ENCODE measurements around the gene SCN3B. TPM values are rescaled to one million over a fixed set of nuclear protein-coding genes. Genes with fewer than 3 reads are reported as not detected.

Gene SCN3B
- total RNA-seq, 1 experiment from 2014 or later, result 0.79 TPM

GRCh38 chr11:123653827-123654565 is 428 bp downstream of the SCN3B start:
- Mint-ChIP-seq H3K27me3 (ENCODE audit: low read depth) (peaks cover 49% of the 10 kb centered on the region), H3K27ac (no peak overlapping the region), H3K36me3 (no peaks in the 10 kb centered on the region), H3K9me3 (no peaks in the 10 kb centered on the region), H3K4me3 (peak overlapping the region; percentile 76), H3K4me1 (peaks cover 14% of the 10 kb centered on the region)
- ChIA-PET POLR2A (interaction anchor here (0.7 to 1.4 kb wide), 2 partner anchors 18 to 43 kb away, joined by 3 read pairs; no protein-coding TSS in a partner anchor), CTCF (interaction anchor here (0.6 to 3.1 kb wide), 19 partner anchors 10 to 535 kb away, joined by 3 to 42 read pairs (median 5); no protein-coding TSS in a partner anchor)
- ATAC-seq (peak; percentile 54), DNase-seq (ENCODE audit: low spot score) (peak; percentile 64)
- TF ChIP-seq, protein P1, sequence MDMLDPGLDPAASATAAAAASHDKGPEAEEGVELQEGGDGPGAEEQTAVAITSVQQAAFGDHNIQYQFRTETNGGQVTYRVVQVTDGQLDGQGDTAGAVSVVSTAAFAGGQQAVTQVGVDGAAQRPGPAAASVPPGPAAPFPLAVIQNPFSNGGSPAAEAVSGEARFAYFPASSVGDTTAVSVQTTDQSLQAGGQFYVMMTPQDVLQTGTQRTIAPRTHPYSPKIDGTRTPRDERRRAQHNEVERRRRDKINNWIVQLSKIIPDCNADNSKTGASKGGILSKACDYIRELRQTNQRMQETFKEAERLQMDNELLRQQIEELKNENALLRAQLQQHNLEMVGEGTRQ (CRISPR knock-in tag; IDR thresholded peaks at IDR 0.05), result 0 out of 2 replicates have a peak, but pooled peaks have one; percentile 18
- TF ChIP-seq, protein P2, sequence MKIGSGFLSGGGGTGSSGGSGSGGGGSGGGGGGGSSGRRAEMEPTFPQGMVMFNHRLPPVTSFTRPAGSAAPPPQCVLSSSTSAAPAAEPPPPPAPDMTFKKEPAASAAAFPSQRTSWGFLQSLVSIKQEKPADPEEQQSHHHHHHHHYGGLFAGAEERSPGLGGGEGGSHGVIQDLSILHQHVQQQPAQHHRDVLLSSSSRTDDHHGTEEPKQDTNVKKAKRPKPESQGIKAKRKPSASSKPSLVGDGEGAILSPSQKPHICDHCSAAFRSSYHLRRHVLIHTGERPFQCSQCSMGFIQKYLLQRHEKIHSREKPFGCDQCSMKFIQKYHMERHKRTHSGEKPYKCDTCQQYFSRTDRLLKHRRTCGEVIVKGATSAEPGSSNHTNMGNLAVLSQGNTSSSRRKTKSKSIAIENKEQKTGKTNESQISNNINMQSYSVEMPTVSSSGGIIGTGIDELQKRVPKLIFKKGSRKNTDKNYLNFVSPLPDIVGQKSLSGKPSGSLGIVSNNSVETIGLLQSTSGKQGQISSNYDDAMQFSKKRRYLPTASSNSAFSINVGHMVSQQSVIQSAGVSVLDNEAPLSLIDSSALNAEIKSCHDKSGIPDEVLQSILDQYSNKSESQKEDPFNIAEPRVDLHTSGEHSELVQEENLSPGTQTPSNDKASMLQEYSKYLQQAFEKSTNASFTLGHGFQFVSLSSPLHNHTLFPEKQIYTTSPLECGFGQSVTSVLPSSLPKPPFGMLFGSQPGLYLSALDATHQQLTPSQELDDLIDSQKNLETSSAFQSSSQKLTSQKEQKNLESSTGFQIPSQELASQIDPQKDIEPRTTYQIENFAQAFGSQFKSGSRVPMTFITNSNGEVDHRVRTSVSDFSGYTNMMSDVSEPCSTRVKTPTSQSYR (CRISPR knock-in tag; IDR thresholded peaks at IDR 0.05), result no peak
- TF ChIP-seq EMX1 (CRISPR knock-in tag; IDR thresholded peaks at IDR 0.05), result no peak
- TF ChIP-seq, protein P3, sequence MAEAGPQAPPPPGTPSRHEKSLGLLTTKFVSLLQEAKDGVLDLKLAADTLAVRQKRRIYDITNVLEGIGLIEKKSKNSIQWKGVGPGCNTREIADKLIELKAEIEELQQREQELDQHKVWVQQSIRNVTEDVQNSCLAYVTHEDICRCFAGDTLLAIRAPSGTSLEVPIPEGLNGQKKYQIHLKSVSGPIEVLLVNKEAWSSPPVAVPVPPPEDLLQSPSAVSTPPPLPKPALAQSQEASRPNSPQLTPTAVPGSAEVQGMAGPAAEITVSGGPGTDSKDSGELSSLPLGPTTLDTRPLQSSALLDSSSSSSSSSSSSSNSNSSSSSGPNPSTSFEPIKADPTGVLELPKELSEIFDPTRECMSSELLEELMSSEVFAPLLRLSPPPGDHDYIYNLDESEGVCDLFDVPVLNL (CRISPR knock-in tag; IDR thresholded peaks at IDR 0.05; ENCODE audit: borderline replicate concordance, low read depth), result no peak
- no peak for TF ChIP-seq OVOL2 (CRISPR knock-in tag; IDR thresholded peaks at IDR 0.05; ENCODE audit: borderline replicate concordance)
- TF ChIP-seq, protein P4, sequence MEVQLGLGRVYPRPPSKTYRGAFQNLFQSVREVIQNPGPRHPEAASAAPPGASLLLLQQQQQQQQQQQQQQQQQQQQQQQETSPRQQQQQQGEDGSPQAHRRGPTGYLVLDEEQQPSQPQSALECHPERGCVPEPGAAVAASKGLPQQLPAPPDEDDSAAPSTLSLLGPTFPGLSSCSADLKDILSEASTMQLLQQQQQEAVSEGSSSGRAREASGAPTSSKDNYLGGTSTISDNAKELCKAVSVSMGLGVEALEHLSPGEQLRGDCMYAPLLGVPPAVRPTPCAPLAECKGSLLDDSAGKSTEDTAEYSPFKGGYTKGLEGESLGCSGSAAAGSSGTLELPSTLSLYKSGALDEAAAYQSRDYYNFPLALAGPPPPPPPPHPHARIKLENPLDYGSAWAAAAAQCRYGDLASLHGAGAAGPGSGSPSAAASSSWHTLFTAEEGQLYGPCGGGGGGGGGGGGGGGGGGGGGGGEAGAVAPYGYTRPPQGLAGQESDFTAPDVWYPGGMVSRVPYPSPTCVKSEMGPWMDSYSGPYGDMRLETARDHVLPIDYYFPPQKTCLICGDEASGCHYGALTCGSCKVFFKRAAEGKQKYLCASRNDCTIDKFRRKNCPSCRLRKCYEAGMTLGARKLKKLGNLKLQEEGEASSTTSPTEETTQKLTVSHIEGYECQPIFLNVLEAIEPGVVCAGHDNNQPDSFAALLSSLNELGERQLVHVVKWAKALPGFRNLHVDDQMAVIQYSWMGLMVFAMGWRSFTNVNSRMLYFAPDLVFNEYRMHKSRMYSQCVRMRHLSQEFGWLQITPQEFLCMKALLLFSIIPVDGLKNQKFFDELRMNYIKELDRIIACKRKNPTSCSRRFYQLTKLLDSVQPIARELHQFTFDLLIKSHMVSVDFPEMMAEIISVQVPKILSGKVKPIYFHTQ (CRISPR knock-in tag; IDR thresholded peaks at IDR 0.05), result no peak
- TF ChIP-seq, protein P5, sequence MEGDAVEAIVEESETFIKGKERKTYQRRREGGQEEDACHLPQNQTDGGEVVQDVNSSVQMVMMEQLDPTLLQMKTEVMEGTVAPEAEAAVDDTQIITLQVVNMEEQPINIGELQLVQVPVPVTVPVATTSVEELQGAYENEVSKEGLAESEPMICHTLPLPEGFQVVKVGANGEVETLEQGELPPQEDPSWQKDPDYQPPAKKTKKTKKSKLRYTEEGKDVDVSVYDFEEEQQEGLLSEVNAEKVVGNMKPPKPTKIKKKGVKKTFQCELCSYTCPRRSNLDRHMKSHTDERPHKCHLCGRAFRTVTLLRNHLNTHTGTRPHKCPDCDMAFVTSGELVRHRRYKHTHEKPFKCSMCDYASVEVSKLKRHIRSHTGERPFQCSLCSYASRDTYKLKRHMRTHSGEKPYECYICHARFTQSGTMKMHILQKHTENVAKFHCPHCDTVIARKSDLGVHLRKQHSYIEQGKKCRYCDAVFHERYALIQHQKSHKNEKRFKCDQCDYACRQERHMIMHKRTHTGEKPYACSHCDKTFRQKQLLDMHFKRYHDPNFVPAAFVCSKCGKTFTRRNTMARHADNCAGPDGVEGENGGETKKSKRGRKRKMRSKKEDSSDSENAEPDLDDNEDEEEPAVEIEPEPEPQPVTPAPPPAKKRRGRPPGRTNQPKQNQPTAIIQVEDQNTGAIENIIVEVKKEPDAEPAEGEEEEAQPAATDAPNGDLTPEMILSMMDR (IDR thresholded peaks at IDR 0.05), result no peak
- TF ChIP-seq ZNF512 (CRISPR knock-in tag; IDR thresholded peaks at IDR 0.05; ENCODE audit: borderline replicate concordance), result no peak
- TF ChIP-seq TCF7 (CRISPR knock-in tag; IDR thresholded peaks at IDR 0.05; ENCODE audit: low read depth), result no peak
- no peak for TF ChIP-seq ZNF396 (CRISPR knock-in tag; IDR thresholded peaks at IDR 0.05; ENCODE audit: borderline replicate concordance)
- TF ChIP-seq SMAD3 (CRISPR knock-in tag; IDR thresholded peaks at IDR 0.05; ENCODE audit: borderline replicate concordance), result no peak
- TF ChIP-seq MYBL2 (CRISPR knock-in tag; IDR thresholded peaks at IDR 0.05), result no peak
- no peak for TF ChIP-seq E2F5 (CRISPR knock-in tag; IDR thresholded peaks at IDR 0.05)
- no peak for TF ChIP-seq FOXK1 (CRISPR knock-in tag; IDR thresholded peaks at IDR 0.05)
- no peak for TF ChIP-seq CDX4 (CRISPR knock-in tag; IDR thresholded peaks at IDR 0.05; ENCODE audit: borderline replicate concordance)
- TF ChIP-seq FOXJ3 (CRISPR knock-in tag; IDR thresholded peaks at IDR 0.05; ENCODE audit: borderline replicate concordance), result no peak
- no peak for TF ChIP-seq ZNF423 (CRISPR knock-in tag; IDR thresholded peaks at IDR 0.05)
- TF ChIP-seq, protein P6, sequence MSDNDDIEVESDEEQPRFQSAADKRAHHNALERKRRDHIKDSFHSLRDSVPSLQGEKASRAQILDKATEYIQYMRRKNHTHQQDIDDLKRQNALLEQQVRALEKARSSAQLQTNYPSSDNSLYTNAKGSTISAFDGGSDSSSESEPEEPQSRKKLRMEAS (CRISPR knock-in tag; IDR thresholded peaks at IDR 0.05), result peak; percentile 53; the same call in 1 of the 2 replicates
- TF ChIP-seq, protein P7, sequence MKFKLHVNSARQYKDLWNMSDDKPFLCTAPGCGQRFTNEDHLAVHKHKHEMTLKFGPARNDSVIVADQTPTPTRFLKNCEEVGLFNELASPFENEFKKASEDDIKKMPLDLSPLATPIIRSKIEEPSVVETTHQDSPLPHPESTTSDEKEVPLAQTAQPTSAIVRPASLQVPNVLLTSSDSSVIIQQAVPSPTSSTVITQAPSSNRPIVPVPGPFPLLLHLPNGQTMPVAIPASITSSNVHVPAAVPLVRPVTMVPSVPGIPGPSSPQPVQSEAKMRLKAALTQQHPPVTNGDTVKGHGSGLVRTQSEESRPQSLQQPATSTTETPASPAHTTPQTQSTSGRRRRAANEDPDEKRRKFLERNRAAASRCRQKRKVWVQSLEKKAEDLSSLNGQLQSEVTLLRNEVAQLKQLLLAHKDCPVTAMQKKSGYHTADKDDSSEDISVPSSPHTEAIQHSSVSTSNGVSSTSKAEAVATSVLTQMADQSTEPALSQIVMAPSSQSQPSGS (CRISPR knock-in tag; IDR thresholded peaks at IDR 0.05; ENCODE audit: borderline replicate concordance, low read depth), result no peak
- no peak for TF ChIP-seq CREB1 (CRISPR knock-in tag; IDR thresholded peaks at IDR 0.05)
- TF ChIP-seq CBFB (CRISPR knock-in tag; IDR thresholded peaks at IDR 0.05; ENCODE audit: low read depth), result 0 out of 2 replicates have a peak, but pooled peaks have one; percentile 30
